RWPE1 (cell line): Measurements from ENCODE around the gene MSH3.

Source experiments
- CTCF ChIA-PET: fragments of 350-600 bp; sonication (Branson Sonifier 250); formaldehyde crosslinking; extraction: SDS; loops from one replicate; lab custom pipeline; 2021; lab: Yijun Ruan, JAX
- POLR2A ChIA-PET: fragments of 400-600 bp; formaldehyde crosslinking; extraction: SDS; loops from one replicate; lab custom pipeline; 2020; ENCODE audit warnings: antibody characterized with exemption; ENCODE audit not compliant: low non-redundant PET; lab: Yijun Ruan, JAX
- DNase-seq: peaks from one replicate; pipeline ENCODE4 v3.0.0; 2012; ENCODE audit warnings: low spot score
- H3K27ac ChIP-seq: fragments of 450-650 bp; 2 replicates; pipeline ENCODE4 v1.5.1; 2017
- CTCF ChIP-seq: fragments of 450-650 bp; conservative IDR thresholded peaks from 2 replicates; pipeline ENCODE4 v1.5.1; 2017; ENCODE audit warnings: low read depth, mild to moderate bottlenecking

The MSH3 gene

GRCh38 chr5:80698369-80698768 lies 43.9 kb downstream of the MSH3 start:
- no peak overlapping the region for H3K27ac ChIP-seq
- CTCF ChIA-PET: no interaction called here
- POLR2A ChIA-PET: no interaction called here
- DNase-seq: no peak
- no peak for TF ChIP-seq CTCF

GRCh38 chr5:80701597-80701996 lies 47.1 kb downstream of the MSH3 start:
- H3K27ac ChIP-seq: no peak overlapping the region
- no peak for DNase-seq
- no peak for TF ChIP-seq CTCF
- CTCF ChIA-PET: interaction anchor here (0.7 kb wide), 1 partner anchor 335 kb away, joined by 7 read pairs; no protein-coding TSS in a partner anchor
- POLR2A ChIA-PET: no interaction called here

- no peak for TF ChIP-seq CTCF
- no peak overlapping the region for H3K27ac ChIP-seq
- ChIA-PET CTCF (interaction anchor here (0.6 kb wide), 2 partner anchors 159 to 530 kb away, joined by 3 read pairs; no protein-coding TSS in a partner anchor), POLR2A (no interaction called here)
- DNase-seq: no peak
Measured at GRCh38 chr5:80703291-80703690, 48.8 kb downstream of the MSH3 start.

DNA sequence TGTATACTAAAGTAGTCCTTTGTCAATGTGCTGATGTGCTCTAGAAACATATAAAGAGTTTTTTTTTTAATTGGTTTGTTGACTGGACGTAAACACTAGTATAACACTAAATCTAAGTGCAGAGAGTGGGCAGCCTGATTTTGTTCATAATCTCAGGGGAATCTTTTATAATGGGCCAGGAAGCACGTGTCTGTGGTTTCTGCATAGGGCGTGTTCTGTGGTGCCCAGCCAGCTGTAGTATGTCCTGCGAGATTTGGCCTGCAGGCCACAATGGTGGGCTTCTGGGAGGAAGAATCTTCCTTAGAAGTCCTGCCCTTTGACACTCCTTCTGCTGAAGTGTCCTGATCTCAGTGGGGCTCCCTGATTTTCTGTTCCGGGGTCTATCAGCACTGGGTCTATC lies 49.3 kb downstream of the MSH3 start:
- CTCF ChIA-PET: interaction anchor here (0.6 to 0.7 kb wide), 2 partner anchors 80 to 160 kb away, joined by 3 read pairs; no protein-coding TSS in a partner anchor
- no peak for DNase-seq

GRCh38 chr5:80704221-80704620 lies 49.8 kb downstream of the MSH3 start:
- TF ChIP-seq CTCF: no peak
- ChIA-PET POLR2A (no interaction called here), CTCF (interaction anchor here (0.7 kb wide), 1 partner anchor 79 kb away, joined by 3 read pairs; no protein-coding TSS in a partner anchor)
- no peak overlapping the region for H3K27ac ChIP-seq
- no peak for DNase-seq

More for the DNA sequence above, 49.3 kb downstream of the MSH3 start:
- POLR2A ChIA-PET: no interaction called here
- no peak overlapping the region for H3K27ac ChIP-seq
- TF ChIP-seq CTCF: no peak

- H3K27ac ChIP-seq: no peak overlapping the region
- ChIA-PET POLR2A (no interaction called here), CTCF (interaction anchor here (0.6 kb wide), 1 partner anchor 1096 kb away, joined by 5 read pairs; no protein-coding TSS in a partner anchor)
- DNase-seq: no peak
- no peak for TF ChIP-seq CTCF
Measured at GRCh38 chr5:80705216-80705769, 50.8 kb downstream of the MSH3 start.
